Neural progenitor cell (in vitro differentiated cells): ENCODE data around the gene C1QTNF7. TPM values are rescaled to one million over a fixed set of nuclear protein-coding genes. Genes with fewer than 3 reads are reported as not detected.

Experiments used
- DNase-seq: peaks from one replicate; pipeline ENCODE4 v3.0.0-alpha.2; 2016; ENCODE audit warnings: low spot score
- H2AFZ ChIP-seq: fragments of 200-600 bp; sonication (generic); replicated peaks from 2 replicates; pipeline ENCODE4 v1.6.1; 2016; ENCODE audit warnings: antibody characterized with exemption
- H3F3A ChIP-seq: fragments of 200-600 bp; sonication (generic); 2 replicates; pipeline ENCODE4 v1.6.1; 2016; ENCODE audit warnings: antibody characterized with exemption, low read depth
- H3K27ac ChIP-seq: fragments of 200-600 bp; sonication (generic); 2 replicates; pipeline ENCODE4 v1.5.1; 2016; ENCODE audit warnings: mild to moderate bottlenecking
- H3K27me3 ChIP-seq: fragments of 200-600 bp; sonication (generic); 2 replicates; pipeline ENCODE4 v1.6.1; 2016; ENCODE audit warnings: mild to moderate bottlenecking, moderate library complexity
- H3K36me3 ChIP-seq: fragments of 200-600 bp; sonication (generic); 2 replicates; pipeline ENCODE4 v1.5.1; 2016
- H3K4me1 ChIP-seq: fragments of 200-600 bp; sonication (generic); 2 replicates; pipeline ENCODE4 v1.6.1; 2016; ENCODE audit warnings: mixed run types
- H3K4me2 ChIP-seq: fragments of 200-600 bp; sonication (generic); 2 replicates; pipeline ENCODE4 v1.6.1; 2016
- H3K4me3 ChIP-seq: fragments of 200-600 bp; sonication (generic); 2 replicates; pipeline ENCODE4 v1.5.1; 2016
- H3K79me2 ChIP-seq: fragments of 200-600 bp; sonication (generic); 2 replicates; pipeline ENCODE4 v1.6.1; 2016; ENCODE audit warnings: low read depth
- H3K9ac ChIP-seq: fragments of 200-600 bp; sonication (generic); 2 replicates; pipeline ENCODE4 v1.6.1; 2016
- H3K9me3 ChIP-seq: fragments of 200-600 bp; sonication (generic); 2 replicates; pipeline ENCODE4 v1.5.1; 2016; ENCODE audit warnings: low read depth
- H4K20me1 ChIP-seq: fragments of 200-600 bp; sonication (generic); 2 replicates; pipeline ENCODE4 v1.6.1; 2016; ENCODE audit warnings: low read depth
- H3K27ac Mint-ChIP-seq: 3 replicates; pipeline ENCODE4 v1.8.0; 2021; ENCODE audit warnings: mixed read lengths
- H3K27me3 Mint-ChIP-seq: 2 replicates; pipeline ENCODE4 v1.8.0; 2022; ENCODE audit warnings: low read depth, mild to moderate bottlenecking, inconsistent platforms, moderate library complexity, mixed read lengths; ENCODE audit not compliant: insufficient read depth
- H3K36me3 Mint-ChIP-seq: 3 replicates; pipeline ENCODE4 v1.8.0; 2021; ENCODE audit warnings: mixed read lengths
- H3K4me1 Mint-ChIP-seq: 3 replicates; pipeline ENCODE4 v1.8.0; 2021; ENCODE audit warnings: mixed read lengths
- H3K4me3 Mint-ChIP-seq: 3 replicates; pipeline ENCODE4 v1.8.0; 2021; ENCODE audit warnings: mild to moderate bottlenecking, moderate library complexity, mixed read lengths
- H3K9me3 Mint-ChIP-seq: 3 replicates; pipeline ENCODE4 v1.8.0; 2020; ENCODE audit warnings: mixed read lengths
- CTCF ChIP-seq: fragments of 200-600 bp; sonication (generic); IDR thresholded peaks from 2 replicates; pipeline ENCODE4 v1.5.1; 2017; ENCODE audit warnings: antibody characterized with exemption, mild to moderate bottlenecking
- EZH2 ChIP-seq: fragments of 200-600 bp; sonication (generic); IDR thresholded peaks from 2 replicates; pipeline ENCODE4 v1.6.1; 2017; ENCODE audit warnings: antibody characterized with exemption, mild to moderate bottlenecking, moderate library complexity
- EZH2phosphoT487 ChIP-seq: fragments of 200-600 bp; sonication (generic); IDR thresholded peaks from 2 replicates; pipeline ENCODE4 v1.6.1; 2017; ENCODE audit warnings: antibody characterized with exemption
- total RNA-seq: library from RNA; depleted of rRNA; stranded (reverse); fragments of >200 nt; gene quantifications from 2 replicates; pipeline ENCODE4 v1.2.3, GENCODE V29; 2015; ENCODE audit warnings: low replicate concordance

The C1QTNF7 gene
- total RNA-seq, 1 donor from 2014 or later: not detected

GRCh38 chr4:15405018-15405417 is 22.8 kb upstream of the C1QTNF7 start:
- Histone ChIP-seq H3F3A (no peaks in the 10 kb centered on the region), H3K27me3 (no peaks in the 10 kb centered on the region), H3K4me2 (no peak overlapping the region), H2AFZ (no peak overlapping the region), H3K9me3 (no peaks in the 10 kb centered on the region), H3K36me3 (no peaks in the 10 kb centered on the region), H3K4me3 (no peak overlapping the region), H3K9ac (no peak overlapping the region), H3K79me2 (no peaks in the 10 kb centered on the region), H3K4me1 (peaks cover 9% of the 10 kb centered on the region), H3K27ac (no peak overlapping the region), H4K20me1 (no peaks in the 10 kb centered on the region)
- Mint-ChIP-seq H3K4me1 (peaks cover 15% of the 10 kb centered on the region), H3K27me3 (peaks cover 8% of the 10 kb centered on the region), H3K27ac (no peak overlapping the region), H3K4me3 (no peak overlapping the region), H3K36me3 (no peaks in the 10 kb centered on the region), H3K9me3 (no peaks in the 10 kb centered on the region)
- TF ChIP-seq EZH2phosphoT487: no peak
- no peak for TF ChIP-seq EZH2
- TF ChIP-seq CTCF: no peak
- no peak for DNase-seq

- no peaks in the 10 kb centered on the region for H3K4me1 ChIP-seq
- no peaks in the 10 kb centered on the region for H4K20me1 ChIP-seq
- H3K9ac ChIP-seq: no peak overlapping the region
- H3K27ac ChIP-seq: no peak overlapping the region
- no peaks in the 10 kb centered on the region for H3K9me3 ChIP-seq
- Mint-ChIP-seq H3K4me1 (peaks cover 8% of the 10 kb centered on the region), H3K27ac (no peak overlapping the region), H3K36me3 (no peaks in the 10 kb centered on the region), H3K27me3 (peaks cover 4% of the 10 kb centered on the region), H3K9me3 (no peaks in the 10 kb centered on the region), H3K4me3 (no peak overlapping the region)
- no peaks in the 10 kb centered on the region for H3F3A ChIP-seq
- H3K4me2 ChIP-seq: no peak overlapping the region
- DNase-seq: no peak
- TF ChIP-seq CTCF: no peak
- H3K4me3 ChIP-seq: no peak overlapping the region
- H3K27me3 ChIP-seq: no peaks in the 10 kb centered on the region
- no peaks in the 10 kb centered on the region for H3K79me2 ChIP-seq
- no peak overlapping the region for H2AFZ ChIP-seq
- no peaks in the 10 kb centered on the region for H3K36me3 ChIP-seq
Observed at GRCh38 chr4:15410750-15411149, 17.1 kb upstream of the C1QTNF7 start.

- Mint-ChIP-seq H3K9me3 (no peaks in the 10 kb centered on the region), H3K27ac (no peak overlapping the region), H3K4me1 (peaks cover 22% of the 10 kb centered on the region), H3K4me3 (no peak overlapping the region), H3K27me3 (peaks cover 4% of the 10 kb centered on the region), H3K36me3 (no peaks in the 10 kb centered on the region)
- no peak overlapping the region for H3K27ac ChIP-seq
- no peaks in the 10 kb centered on the region for H3F3A ChIP-seq
- H3K79me2 ChIP-seq: no peaks in the 10 kb centered on the region
- H3K27me3 ChIP-seq: no peaks in the 10 kb centered on the region
- DNase-seq: no peak
- H3K4me2 ChIP-seq: no peak overlapping the region
- H4K20me1 ChIP-seq: no peaks in the 10 kb centered on the region
- H3K4me3 ChIP-seq: no peak overlapping the region
- no peaks in the 10 kb centered on the region for H3K9me3 ChIP-seq
- no peaks in the 10 kb centered on the region for H3K4me1 ChIP-seq
- no peak for TF ChIP-seq EZH2
- TF ChIP-seq CTCF: no peak
- no peak for TF ChIP-seq EZH2phosphoT487
- H2AFZ ChIP-seq: no peak overlapping the region
- no peak overlapping the region for H3K9ac ChIP-seq
- no peaks in the 10 kb centered on the region for H3K36me3 ChIP-seq
Observed at GRCh38 chr4:15412461-15412860, 15.4 kb upstream of the C1QTNF7 start.
